ENCODE measurements around the gene ITGA8. TPM values are rescaled to one million over a fixed set of nuclear protein-coding genes. Genes with fewer than 3 reads are reported as not detected.

The ITGA8 gene
- total and polyA plus RNA-seq, 9 of the 15 experiments (the other 6 are each of a cell fraction or from before 2014, with no cell fraction given): 0.01 to 0.07 (median 0.04) TPM; not detected in 5

DNA sequence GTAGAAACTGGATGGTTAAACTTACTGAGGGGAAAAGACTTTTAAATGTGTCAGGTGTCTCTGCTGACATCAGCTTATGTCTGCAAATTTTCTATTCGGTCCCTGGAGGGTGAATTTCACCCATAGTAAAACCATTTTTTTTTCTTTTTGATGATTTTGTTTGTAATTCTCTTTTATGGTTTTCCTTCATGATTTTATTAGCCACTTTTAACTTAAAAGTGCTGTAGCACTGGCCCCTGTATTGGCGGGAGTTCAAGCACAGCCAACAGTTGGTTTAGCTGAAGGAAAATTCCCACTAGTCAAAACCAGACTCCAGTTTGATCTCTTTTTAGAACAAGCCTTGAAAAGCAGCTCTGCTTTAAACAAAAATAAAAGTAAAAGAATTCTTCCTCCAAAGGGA lies 5.0 kb upstream of the ITGA8 start:
- no peaks in the 10 kb centered on the region for H3K36me3 ChIP-seq (ENCODE audit: control insufficient read depth, insufficient read depth, low read length)
- H3K9me3 ChIP-seq (replicated peaks; ENCODE audit: control insufficient read depth, insufficient read depth, low read depth, low read length): no peaks in the 10 kb centered on the region
- H3K4me2 ChIP-seq (ENCODE audit: insufficient read depth, low read length): no peak overlapping the region
- H3K79me2 ChIP-seq (ENCODE audit: control insufficient read depth, insufficient read depth, low read length): no peaks in the 10 kb centered on the region
- in situ Hi-C loops (cut with MboI): loop anchor here (5.0 to 25.0 kb wide), 2 partner anchors 137 to 287 kb away; no protein-coding TSS in a partner anchor
- WGBS (ENCODE audit: insufficient coverage, low coverage, missing lambda C conversion rate): 26% methylated on average over 2 of the region's 2 CpGs
- intact Hi-C loops (cut with micrococcal nuclease): loop anchor here (2.0 kb wide), 1 partner anchor 290 kb away; no protein-coding TSS in a partner anchor
- no peak overlapping the region for H3K27ac ChIP-seq (ENCODE audit: extremely low read depth, low read depth, low read length)
- FAIRE-seq: no peak
- H3K4me1 ChIP-seq (replicated peaks in 1 of 2; ENCODE audit: control insufficient read depth in 2 of 2, insufficient read depth in 2 of 2, low read length in 2 of 2): peaks cover 0 to 5% of the 10 kb centered on the region in 2 experiments; a peak in 3 of 5 replicates
- ChIA-PET POLR2A (interaction anchor here (0.7 to 1.6 kb wide), 3 partner anchors 13 to 284 kb away, joined by 3 to 4 read pairs (median 4); no protein-coding TSS in a partner anchor), CTCF (ENCODE audit: low intra/inter-chr PET ratio) (interaction anchor here (0.6 to 2.4 kb wide), 3 partner anchors 40 to 291 kb away, joined by 3 to 19 read pairs (median 7); no protein-coding TSS in a partner anchor)
- TF ChIP-seq TGIF2 (CRISPR knock-in tag; IDR thresholded peaks at IDR 0.05) (no peak), ZNF134 (CRISPR knock-in tag; conservative IDR thresholded peaks at IDR 0.05) (no peak), NR4A1 (CRISPR knock-in tag; IDR thresholded peaks at IDR 0.05) (no peak), NR4A1 (tag; IDR thresholded peaks at IDR 0.05) (no peak), EP400 (IDR thresholded peaks at IDR 0.05) (no peak), BRD9 (IDR thresholded peaks at IDR 0.05; ENCODE audit: low read depth, partially characterized antibody) (no peak), YBX1 (IDR thresholded peaks at IDR 0.05) (no peak), WHSC1 (IDR thresholded peaks at IDR 0.05; ENCODE audit: low read length) (no peak), TCF7 (IDR thresholded peaks at IDR 0.05; ENCODE audit: borderline replicate concordance) (no peak), YY1 (IDR thresholded peaks at IDR 0.05; ENCODE audit: borderline replicate concordance in 1 of 3, control insufficient read depth in 1 of 3, extremely low read depth in 1 of 3, insufficient read depth in 3 of 3, insufficient read length in 1 of 3, insufficient replicate concordance in 2 of 3, low read depth in 1 of 3, low read length in 2 of 3) (no peak), RAD21 (CRISPR knock-in tag; conservative IDR thresholded peaks at IDR 0.05 in 1 of 2, IDR thresholded peaks at IDR 0.05 in 1 of 2) (no peak)
- no peak for DNase-seq (ENCODE audit: extremely low read depth in 1 of 4, low spot score in 3 of 4)
- H3K9ac ChIP-seq (ENCODE audit: insufficient read depth in 1 of 2, low read depth in 2 of 2, low read length in 2 of 2): no peak overlapping the region
- no peaks in the 10 kb centered on the region for H3K9me1 ChIP-seq (ENCODE audit: control insufficient read depth, insufficient read depth, low read length)
- H3K27me3 ChIP-seq (ENCODE audit: control insufficient read depth in 2 of 2, insufficient read depth in 2 of 2, low read length in 2 of 2): peaks cover 0 to 4% of the 10 kb centered on the region in 2 experiments; a peak in 1 of 5 replicates
- no TSS peak for BruUV-seq (replicated peaks)
- H2AFZ ChIP-seq (ENCODE audit: low read depth, low read length): no peak overlapping the region
- no peak for ATAC-seq
- no peak overlapping the region for H3K4me3 ChIP-seq
- no peaks in the 10 kb centered on the region for H4K20me1 ChIP-seq (replicated peaks; ENCODE audit: control insufficient read depth, insufficient read depth, low read length)
